GM21367 (cell line): Measurements from ENCODE around the gene INTS15.

Source experiments
- ATAC-seq: cut with Tn5 transposase; IDR thresholded peaks from one replicate; pipeline ENCODE4 v1.9.1; 2021; ENCODE audit not compliant: unreplicated experiment

INTS15 gene

DNA sequence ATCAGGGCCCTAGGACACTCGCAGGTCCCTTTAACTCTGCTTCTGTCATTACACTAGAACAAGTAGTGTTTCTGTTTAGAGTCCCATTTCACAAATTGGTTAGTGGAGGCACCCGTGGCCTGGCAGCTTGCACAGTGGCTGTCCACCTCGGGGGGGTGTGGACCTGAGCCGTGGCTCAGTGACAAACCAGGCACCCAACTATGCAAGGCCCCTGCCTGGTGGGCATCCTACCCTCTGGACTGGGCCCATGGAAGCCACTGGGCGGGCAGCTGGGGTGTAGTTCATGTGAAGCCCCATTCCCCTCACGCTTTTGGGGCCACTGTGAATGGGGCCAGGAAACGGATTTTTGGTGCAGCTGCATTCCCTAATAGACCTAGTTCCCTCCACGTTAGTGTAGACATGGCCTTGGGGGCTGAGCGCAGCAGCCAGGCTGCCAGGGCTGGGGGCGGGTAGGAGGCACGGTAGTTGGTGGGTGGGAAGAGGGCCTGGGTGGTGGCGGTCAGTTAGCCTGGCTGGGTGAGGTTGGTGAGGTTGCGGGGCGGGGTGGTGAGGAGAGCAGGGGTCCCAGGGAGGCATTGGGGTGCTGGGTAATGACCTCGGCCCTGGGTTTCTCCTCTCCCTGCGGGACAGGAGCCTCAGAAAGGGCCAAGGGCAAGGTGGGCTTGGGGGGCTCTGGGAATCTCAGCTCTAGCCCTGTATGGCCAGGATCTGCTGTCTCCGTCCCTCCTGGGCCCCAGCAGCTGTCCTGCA lies 66.0 kb downstream of the INTS15 start:
- ATAC-seq, result no peak

DNA sequence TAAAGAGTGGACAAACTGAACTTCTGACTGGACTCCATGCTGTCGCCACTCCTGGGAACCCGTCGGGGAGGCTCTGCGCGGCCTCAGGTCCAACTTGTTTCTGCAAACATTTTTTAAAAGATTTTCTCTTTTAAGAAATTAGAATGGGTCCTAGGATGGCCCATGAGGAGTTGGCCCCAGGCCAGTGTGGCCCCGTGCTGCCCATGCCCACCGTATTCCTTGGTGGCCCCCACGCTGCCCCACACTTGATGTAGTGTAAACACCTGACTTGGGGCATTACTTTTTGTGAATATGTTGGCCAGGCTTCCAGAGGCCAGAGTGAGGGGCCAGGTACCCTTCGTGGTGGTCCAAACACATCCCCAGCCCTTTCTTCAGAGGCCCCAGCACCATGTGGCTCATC lies 66.6 kb downstream of the INTS15 start:
- ATAC-seq, result no peak
